ENCODE measurements around the gene PDE9A. TPM values are rescaled to one million over a fixed set of nuclear protein-coding genes. Genes with fewer than 3 reads are reported as not detected.

Gene PDE9A
- total RNA-seq, 1 experiment from 2014 or later = 31.9 TPM

DNA sequence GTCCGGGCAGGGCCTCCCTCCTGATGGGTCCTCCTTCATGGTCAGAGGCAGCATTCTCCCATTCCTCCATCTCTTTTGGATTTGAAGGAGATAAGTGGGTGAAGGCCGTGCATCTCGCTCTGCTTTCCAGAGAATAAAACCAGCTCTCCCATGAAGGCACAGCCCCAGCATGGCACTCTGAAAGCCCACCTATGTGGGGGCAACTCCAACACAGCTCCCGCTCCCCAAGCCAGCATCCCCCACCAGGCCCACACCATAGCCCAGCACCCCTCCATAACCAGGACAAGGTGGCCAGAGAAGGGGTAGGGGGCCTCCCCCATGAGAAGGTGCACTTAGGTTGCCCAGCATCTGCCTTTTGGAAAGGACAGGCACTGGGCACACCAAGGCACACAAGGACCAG is 112.2 kb downstream of the PDE9A start:
- H3K18ac ChIP-seq (ENCODE audit: insufficient read length, low read depth, low read length) = no peak overlapping the region
- Mint-ChIP-seq H3K4me1 (no peaks in the 10 kb centered on the region), H3K27ac (no peak overlapping the region), H3K9me3 (peaks cover 0 to 2% of the 10 kb centered on the region in 2 experiments; a peak in 2 of 5 replicates), H3K27me3 (ENCODE audit: low read depth) (no peaks in the 10 kb centered on the region; the same call in 1 of the 2 replicates), H3K4me3 (no peak overlapping the region), H3K36me3 (ENCODE audit: insufficient read depth in 1 of 3, low read depth in 3 of 3) (peaks cover 53 to 92% (median 82%) of the 10 kb centered on the region in 3 experiments)
- H3T11ph ChIP-seq (ENCODE audit: low read length) = no peak overlapping the region
- H3K56ac ChIP-seq (ENCODE audit: insufficient read length, low read depth, low read length) = no peak overlapping the region
- no peak overlapping the region for H4K91ac ChIP-seq (ENCODE audit: insufficient read length, low read depth, low read length)
- H3K4me2 ChIP-seq (ENCODE audit: insufficient read depth, insufficient read length, low read length) = no peak overlapping the region
- no peaks in the 10 kb centered on the region for H3K79me1 ChIP-seq (ENCODE audit: insufficient read depth, low read depth, low read length, poor library complexity, severe bottlenecking)
- no peaks in the 10 kb centered on the region for H3K79me2 ChIP-seq (ENCODE audit: insufficient read depth, low read length)
- H3K9ac ChIP-seq (ENCODE audit: extremely low read depth, insufficient read length, low read length) = no peak overlapping the region
- H2BK120ac ChIP-seq (ENCODE audit: low read depth, low read length, poor library complexity, severe bottlenecking) = no peak overlapping the region
- H4K5ac ChIP-seq (ENCODE audit: insufficient read length, low read depth, low read length) = no peak overlapping the region
- no CpG with 5 or more reads among the region's 4 CpGs for WGBS (ENCODE audit: extremely low coverage, insufficient read length, low lambda C conversion rate)
- no peak overlapping the region for H2BK15ac ChIP-seq (ENCODE audit: low read depth, low read length)
- H4K20me1 ChIP-seq (ENCODE audit: control insufficient read depth, insufficient read depth, insufficient read length) = no peaks in the 10 kb centered on the region
- no peak overlapping the region for H2AFZ ChIP-seq (ENCODE audit: low read length)
- no peaks in the 10 kb centered on the region for H3K23me2 ChIP-seq (ENCODE audit: insufficient read length, low read depth, low read length, poor library complexity, severe bottlenecking)
- H2BK5ac ChIP-seq (ENCODE audit: insufficient read length, low read length) = no peak overlapping the region
- no peaks in the 10 kb centered on the region for H3K27me3 ChIP-seq (ENCODE audit: insufficient read depth, low read length)
- H3K9me3 ChIP-seq (ENCODE audit: control insufficient read depth, low read depth, low read length) = no peaks in the 10 kb centered on the region
- no peak overlapping the region for H4K8ac ChIP-seq (replicated peaks; ENCODE audit: insufficient read length, low read depth, low read length)
- DNase-seq = no peak
- H2BK20ac ChIP-seq (ENCODE audit: low read depth, low read length, poor library complexity, severe bottlenecking) = no peak overlapping the region
- no peak overlapping the region for H2AK5ac ChIP-seq (ENCODE audit: insufficient read length, low read length)
- H3K14ac ChIP-seq (ENCODE audit: insufficient read depth, low read length) = no peak overlapping the region
- no peak overlapping the region for H2BK12ac ChIP-seq (ENCODE audit: insufficient read length, low read depth, low read length)
- H3K23ac ChIP-seq (ENCODE audit: insufficient read length, low read depth, low read length) = no peak overlapping the region
- no peak overlapping the region for H3K4ac ChIP-seq (ENCODE audit: low read depth, low read length)
- no peak overlapping the region for H3K27ac ChIP-seq (ENCODE audit: insufficient read length, low read depth, low read length)
- TF ChIP-seq, protein P1, sequence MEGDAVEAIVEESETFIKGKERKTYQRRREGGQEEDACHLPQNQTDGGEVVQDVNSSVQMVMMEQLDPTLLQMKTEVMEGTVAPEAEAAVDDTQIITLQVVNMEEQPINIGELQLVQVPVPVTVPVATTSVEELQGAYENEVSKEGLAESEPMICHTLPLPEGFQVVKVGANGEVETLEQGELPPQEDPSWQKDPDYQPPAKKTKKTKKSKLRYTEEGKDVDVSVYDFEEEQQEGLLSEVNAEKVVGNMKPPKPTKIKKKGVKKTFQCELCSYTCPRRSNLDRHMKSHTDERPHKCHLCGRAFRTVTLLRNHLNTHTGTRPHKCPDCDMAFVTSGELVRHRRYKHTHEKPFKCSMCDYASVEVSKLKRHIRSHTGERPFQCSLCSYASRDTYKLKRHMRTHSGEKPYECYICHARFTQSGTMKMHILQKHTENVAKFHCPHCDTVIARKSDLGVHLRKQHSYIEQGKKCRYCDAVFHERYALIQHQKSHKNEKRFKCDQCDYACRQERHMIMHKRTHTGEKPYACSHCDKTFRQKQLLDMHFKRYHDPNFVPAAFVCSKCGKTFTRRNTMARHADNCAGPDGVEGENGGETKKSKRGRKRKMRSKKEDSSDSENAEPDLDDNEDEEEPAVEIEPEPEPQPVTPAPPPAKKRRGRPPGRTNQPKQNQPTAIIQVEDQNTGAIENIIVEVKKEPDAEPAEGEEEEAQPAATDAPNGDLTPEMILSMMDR (conservative IDR thresholded peaks at IDR 0.05) = no peak
- H3K4me1 ChIP-seq (ENCODE audit: insufficient read depth, low read length) = no peaks in the 10 kb centered on the region
